ENCODE measurements around the gene PRKAB2. TPM values are rescaled to one million over a fixed set of nuclear protein-coding genes. Genes with fewer than 3 reads are reported as not detected.
"Not testable (repeated sequence)": the region's sequence is repeated elsewhere in the genome, so short reads cannot be mapped to it uniquely, and the experiment has no call there.

PRKAB2 gene
- polyA plus RNA-seq, 1 donor, result 28.7 TPM

DNA sequence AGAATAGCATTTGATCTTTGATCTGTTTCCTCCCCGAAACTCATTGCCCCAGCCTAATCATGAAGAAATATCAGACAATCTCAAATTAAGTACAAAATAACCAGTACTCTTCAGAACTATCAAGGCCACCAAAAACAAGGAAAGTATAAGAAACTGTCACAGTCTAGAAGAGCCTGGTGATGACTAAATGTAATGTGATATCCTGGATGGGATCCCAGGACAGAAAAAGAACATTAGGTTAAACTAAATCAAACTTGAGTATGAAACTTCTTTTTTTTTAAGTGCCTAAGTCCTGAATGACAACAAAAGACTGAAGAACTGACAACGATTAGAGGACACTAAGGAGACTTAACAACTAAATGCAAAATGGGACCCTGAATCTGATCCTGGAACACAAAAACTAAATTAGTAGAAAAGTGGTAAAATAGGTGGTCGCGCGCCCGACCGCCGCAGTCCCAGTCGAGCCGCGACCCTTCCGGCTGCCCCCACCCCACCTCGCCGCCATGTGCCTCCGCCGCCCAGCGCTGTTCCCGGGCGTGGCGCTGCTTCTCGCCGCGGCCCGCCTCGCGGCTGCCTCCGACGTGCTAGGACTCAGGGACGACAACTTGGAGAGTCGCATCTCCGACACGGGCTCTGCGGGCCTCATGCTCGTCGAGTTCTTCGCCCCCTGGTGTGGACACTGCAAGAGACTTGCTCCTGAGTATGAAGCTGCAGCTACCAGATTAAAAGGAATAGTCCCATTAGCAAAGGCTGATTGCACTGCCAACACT lies 5.5 kb upstream of the PRKAB2 start:
- peak; percentile 24 for DNase-seq

DNA sequence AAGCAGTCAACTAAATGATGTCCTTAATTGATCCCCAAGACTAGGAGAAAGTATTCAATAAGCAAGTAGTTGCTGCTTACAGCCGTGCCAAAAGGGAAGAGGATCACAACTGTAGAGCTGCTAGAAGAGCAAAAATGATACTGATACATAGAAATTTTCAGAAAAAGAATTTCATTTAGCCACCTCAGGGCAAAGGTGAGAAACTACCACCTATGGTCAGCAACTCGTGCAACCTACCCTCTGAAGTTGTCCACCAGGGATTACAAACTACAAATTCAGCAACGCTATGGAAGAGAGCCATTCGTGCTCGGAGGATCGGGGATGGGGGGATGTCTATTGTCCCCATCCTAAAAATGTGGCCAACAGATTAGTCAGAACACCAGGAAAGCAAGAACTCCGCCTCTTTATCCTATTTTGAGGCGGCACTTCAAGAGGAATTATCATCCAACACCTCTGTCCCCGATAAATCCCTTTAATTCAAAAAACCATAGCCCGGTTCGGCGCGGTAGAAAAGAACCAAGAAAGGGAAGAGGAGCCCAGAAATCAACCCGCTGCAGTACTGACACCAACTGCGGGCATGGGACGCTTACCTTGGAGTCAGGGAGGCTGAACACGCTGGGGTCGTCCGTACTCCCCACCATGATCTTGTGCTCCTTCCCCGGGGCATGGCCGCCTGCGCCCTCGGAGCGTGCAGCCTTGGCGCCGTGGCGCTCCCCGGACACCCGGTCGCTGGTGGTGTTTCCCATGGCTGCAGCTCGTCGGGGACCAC lies 687 bp downstream of the PRKAB2 start:
- peak; percentile 19 for DNase-seq

DNA sequence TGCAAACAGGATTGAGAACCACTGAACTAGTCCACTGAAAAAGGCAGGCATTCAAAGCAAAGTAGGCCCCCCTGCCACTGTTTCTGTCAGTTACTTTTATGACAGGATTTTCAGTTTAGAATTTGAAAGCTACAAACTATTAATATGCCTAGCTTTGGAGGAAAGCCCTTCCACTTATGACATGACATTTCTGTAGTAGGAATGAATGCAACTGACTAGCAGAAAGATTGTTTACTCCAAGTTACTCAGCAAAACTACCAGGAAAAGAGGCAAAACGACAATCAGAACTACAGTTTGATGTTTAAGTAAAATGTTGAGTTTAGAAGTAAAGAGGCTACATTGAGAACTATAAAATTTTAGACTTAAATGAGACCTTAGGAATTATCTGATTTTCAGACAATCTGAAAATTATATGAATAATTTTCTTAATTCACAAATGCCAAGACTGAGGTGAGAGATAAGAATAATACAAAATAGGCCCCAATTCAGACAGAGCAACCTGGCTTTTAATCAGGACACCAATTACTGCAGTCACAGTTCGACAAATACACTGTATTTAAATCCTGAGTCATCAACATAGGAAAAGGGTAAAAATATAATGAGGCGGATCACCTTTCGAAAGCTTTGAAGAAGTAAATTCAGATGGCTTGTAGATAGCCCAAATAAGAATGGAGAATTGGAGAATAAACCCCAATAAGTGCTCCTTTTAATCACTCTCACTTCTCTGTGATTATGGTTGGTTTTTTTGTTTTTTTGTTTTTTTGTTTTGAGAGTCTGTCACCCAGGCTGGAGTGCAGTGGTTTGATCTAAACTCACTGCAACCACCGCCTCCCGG lies 2.2 kb downstream of the PRKAB2 start:
- DNase-seq, result no peak

DNA sequence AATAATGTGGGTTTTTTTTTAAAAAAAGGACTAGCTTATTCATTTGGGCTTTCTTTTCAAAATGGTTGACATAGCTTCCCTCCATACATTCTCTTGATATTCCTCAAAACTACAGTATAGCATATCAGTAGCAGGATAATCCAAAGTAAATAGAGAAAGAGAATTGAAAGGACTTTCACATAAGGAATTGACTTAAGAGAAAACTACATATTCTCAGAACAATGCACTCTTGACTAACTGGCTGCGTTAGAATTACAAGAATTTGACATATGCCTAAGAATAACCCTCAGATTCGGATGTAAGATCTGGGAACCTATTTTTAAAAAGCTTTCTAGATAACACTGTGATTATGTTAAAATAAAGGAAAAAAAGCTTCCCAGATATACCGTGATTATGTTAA lies 3.1 kb downstream of the PRKAB2 start:
- no peak for DNase-seq

DNA sequence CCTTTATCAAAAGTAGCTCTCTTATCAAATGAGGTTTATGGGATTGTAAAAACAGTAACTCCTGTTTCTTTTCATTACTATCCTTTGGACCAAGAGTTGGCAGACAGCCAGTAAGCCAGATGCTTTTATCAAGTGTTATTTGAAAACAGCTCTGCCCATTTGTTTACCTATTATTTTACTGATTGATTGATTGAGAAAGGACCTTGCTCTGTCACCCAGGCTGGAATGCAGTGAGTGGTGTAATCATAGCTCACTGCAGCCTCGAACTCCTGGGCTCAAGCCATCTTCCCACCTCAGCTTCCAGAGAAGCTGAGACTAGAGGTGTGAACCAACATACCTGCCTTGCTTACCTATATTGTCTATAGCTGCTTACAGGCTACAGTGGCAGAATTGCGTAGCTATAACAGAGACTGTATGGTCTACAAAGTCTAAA lies 3.6 kb downstream of the PRKAB2 start:
- DNase-seq, result no peak

DNA sequence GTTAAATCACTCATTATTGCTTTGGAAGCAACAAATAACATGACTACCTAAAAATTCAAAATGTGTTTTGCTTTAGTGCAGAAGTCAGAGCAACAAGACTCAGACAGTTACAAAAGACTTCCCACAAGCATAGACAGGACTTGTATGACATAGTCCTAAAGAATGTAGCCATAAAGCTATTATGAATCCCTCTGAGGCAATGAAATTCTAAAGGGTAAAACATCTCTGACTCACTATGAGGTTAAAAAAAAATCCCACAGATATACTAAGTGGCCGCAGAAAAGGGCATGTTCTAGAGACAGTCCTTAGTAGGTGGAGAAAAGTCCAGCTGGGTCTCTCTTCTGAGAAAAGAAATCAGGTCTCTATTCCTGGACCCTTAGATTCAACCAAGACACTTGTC lies 4.9 kb downstream of the PRKAB2 start:
- DNase-seq, result no peak

DNA sequence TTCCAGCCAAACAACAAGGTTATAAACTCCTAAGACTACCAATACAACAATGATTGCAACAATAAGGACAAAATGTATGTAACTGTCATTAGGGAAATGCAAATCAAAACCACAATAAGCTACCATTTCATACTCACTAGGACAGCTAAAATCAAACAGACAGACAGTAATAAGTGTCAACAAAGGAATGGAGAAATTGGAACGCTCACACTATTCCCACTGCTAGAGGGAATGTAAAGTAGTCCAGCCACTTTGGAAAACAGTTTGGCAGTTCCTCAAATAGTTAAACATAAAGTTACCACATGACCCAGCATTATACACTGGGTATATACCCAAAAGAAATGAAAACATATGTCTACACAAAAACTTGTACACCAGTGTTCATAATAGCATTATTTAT lies 9.3 kb downstream of the PRKAB2 start:
- DNase-seq, result no peak

DNA sequence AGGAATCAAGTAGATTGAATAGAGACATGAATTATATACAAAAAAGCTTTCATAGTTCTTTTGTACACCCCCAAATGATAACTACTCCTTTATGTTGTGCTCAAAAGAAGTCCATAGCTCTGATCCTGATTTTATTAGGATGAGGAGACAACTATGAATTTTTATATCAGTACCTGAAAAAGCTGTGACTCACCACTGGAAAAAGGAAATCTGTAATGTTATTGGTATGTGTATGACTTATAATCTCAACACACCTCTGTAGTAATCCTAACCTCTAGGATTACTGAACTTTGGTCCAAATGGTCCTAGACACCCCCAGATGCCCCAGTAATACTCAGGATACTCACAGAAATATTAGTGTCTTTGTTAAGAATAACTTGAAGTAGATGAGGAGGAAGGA lies 10.2 kb downstream of the PRKAB2 start:
- no peak for DNase-seq

DNA sequence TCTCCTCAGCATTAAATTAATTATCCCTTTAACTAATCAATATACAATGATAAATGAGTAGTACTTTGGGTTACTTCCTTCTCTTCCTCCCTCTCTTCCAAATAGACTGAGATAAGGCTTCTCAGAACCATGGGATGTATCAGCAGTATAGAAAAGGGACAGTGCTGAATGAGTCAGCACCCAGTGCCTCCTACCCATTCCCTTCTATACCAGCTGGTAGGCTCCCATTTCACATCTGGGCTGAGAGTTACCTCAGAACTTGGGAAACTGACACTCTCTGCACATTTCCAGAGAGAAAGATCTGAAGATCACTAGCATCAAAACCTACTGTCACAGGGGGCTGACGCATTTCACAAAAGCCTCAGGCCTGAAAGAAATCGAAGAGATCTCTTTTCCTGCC lies 15.2 kb downstream of the PRKAB2 start:
- DNase-seq, result not testable (repeated sequence)

DNA sequence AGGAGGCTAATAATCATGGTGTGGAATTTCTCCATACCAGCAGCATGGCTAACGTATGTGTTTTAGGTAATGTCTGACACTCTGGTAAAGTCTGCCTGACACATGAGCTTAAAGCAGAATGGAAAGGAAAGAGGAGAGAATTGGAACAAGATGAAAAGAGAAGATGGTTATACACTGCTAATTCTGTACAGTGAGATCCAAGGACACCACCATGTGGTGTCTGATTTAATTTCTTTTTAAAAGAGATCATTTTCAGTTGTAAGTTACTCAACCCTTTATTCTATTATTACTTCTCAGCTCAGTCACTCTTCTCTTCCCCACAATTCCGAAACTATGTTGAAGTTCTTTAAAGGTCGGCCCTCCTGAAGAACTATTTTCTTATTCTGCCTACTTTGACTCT lies 15.6 kb downstream of the PRKAB2 start:
- DNase-seq, result no peak

DNA sequence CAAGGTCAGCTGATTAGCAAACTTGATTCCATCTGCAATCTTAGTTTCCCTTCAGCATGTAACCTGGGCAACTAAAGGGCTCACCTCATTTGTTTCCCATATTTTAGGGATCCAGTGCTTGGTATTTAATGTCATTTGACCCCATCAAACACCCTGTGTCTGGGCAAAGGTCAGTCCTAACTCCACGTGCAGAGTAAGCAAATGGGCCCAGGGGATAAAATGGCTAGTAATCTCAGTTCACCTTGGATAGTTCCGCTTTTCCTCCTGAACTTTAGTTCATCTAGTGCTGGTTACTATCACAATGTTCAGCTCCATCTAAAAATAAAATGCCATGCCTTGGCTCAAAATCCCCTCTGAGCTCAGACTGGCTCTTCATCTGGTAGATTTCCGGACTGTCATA lies 19.5 kb downstream of the PRKAB2 start:
- DNase-seq, result no peak

DNA sequence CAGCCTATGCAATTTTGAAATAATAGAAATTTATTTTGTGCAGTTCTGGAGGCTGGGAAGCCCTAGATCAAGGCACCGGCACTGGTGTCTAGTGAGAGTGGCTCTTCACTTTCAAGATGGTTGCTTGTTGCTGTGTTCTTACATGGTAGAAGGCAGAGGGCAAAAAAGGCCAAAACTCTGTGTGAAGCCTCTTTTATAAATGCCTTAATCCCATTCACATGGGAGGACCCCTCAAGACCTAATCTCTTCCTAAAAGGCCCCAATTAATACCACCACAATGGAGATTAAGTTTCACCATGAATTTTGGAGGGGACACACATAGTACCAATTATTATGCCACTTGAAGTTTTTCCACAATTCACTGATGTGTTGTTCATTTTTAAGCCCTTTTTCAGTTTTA lies 21.0 kb downstream of the PRKAB2 start:
- no peak for DNase-seq

DNA sequence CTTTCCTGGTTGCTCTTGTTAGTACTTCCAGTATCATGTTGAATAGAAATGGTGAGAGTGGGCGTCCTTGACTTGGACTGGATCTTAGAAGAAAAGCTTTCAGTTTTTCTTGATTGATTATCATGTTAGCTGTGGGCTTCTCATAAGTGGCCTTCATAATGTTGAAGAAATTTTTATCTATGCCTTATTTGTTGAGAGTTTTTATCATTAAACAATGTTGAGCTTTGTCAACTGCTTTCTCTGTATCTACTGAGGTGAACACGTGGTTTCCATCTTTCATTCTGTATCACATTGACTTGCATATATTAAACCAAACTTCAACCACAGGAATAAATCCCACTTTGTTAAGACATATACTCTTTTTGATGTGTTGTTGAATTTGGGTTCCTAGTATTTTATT lies 29.4 kb downstream of the PRKAB2 start:
- DNase-seq, result no peak

DNA sequence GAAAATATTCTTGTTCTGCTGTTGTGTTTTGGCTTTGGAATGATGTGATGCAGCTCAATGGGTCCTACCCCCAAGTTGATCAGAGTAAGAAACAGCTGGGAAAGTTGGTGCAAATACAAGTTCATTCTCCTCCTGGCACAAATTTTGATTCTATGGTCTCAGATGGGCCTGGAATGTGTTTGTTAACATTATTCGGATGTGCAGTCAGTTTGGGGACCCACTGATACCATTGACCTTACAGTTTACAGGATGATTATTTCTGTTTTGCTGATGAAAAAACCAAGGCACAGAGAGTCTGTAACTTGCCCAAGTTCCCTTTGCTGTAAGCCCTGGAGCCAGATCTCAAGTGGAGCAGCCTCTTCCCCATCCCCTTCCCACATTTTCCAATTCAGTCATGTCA lies 41.5 kb downstream of the PRKAB2 start:
- not testable (repeated sequence) for DNase-seq

DNA sequence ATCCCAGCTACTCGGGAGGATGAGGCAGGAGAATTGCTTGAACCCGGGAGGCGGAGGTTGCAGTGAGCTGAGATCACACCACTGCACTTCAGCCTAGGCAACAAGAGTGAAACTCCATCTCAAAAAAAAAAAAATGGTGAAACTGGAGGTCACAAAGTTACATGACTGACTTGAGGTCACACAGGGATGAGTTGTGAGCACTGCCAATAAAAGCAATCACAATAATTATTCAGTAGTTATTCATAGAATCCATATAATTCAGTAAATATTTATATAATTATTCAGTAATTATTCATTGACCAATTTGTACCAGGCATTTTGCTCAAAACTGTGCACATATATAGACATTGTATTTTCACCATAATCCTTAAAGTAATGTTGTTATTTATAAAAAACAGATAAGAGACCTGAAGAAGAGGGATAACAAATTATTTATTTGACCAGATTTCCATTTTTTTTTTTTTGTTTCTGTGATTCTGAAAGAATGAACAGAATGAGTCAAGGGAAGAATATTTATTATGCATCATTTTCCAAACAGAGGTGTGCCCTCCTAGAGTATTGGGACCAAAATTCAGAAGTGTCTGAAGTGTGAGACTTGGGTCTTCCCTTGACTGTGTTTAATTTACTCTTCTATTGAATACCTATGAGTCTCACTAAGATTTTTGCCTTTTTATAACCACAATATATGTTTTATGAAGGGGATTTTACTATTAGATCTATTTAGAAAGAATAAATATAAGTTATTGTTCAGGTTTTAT lies 43.0 kb downstream of the PRKAB2 start:
- no peak for DNase-seq

DNA sequence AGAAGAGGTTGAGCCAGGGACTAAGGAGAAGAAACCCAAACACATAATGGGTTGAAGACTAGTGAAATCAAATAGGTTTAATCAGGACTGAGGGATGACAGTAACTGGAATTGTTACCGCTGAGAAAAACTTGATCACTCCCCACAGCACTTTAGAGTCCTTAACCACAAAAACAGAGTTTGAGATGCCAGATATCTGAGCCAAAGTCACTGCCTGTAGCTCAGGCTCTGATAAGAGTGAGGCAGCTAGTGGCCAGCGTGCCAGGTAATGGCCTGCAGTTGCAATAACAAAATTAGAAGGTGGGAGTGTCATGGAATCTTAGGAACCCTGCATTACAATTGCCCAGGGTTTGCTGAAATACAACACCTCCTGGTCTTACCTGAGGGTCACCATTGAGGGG lies 48.0 kb downstream of the PRKAB2 start:
- no peak for DNase-seq

DNA sequence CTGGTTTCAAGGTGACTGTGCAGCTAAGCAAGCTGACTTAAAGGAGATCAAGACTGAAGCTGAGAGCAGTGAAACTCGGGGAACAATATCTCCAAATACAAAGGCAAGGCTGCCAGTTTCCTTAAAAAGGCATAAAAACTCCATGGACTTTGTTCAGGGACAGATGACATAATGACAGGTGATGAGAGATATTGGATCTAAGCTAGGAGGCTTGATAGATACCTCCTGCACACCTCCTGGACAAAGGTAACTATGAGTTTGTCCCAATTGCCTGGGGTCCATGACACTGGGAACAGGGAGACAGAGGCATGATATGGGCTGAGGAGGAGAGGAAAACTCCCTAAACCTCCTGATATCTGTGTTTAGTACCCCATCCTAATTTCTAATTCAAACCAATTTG lies 55.2 kb downstream of the PRKAB2 start:
- no peak for DNase-seq

DNA sequence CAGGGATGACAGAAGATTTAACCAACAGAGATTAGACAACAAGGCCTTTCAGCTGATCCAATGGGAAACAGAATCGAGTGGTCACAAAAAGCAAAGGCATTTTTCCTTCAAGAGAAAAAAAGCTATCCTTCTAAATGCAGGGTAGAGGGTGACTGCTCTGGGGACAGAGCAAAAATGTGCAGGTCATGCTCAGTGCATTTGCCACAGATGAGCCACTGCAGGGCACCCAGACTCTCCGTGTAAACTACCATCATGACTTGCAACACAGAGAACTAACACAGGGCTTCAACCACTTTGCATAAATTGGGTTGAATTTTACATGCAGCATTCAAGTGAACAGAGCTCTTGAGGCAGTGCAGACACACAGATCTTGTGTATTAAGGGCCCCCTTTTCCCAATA lies 56.8 kb downstream of the PRKAB2 start:
- DNase-seq, result no peak

DNA sequence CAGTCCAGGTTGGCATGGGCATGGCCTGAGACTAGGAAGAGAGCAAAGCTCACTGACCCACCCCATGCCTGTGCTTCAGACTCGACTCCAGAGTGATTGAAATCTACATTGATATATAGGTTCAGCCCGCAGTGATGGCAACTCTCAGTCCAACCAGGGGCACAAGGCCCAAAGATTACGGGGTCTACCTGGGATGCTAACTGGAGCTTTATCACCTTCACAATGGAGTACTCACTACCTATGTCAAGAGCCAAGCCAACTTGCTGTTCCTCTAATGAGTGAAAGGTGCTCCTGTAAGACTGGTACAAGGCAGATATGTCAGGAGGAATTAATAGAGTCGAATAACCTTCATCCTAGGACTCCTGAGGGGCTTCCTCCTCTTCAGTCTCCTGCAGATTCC lies 57.2 kb downstream of the PRKAB2 start:
- not testable (repeated sequence) for DNase-seq

DNA sequence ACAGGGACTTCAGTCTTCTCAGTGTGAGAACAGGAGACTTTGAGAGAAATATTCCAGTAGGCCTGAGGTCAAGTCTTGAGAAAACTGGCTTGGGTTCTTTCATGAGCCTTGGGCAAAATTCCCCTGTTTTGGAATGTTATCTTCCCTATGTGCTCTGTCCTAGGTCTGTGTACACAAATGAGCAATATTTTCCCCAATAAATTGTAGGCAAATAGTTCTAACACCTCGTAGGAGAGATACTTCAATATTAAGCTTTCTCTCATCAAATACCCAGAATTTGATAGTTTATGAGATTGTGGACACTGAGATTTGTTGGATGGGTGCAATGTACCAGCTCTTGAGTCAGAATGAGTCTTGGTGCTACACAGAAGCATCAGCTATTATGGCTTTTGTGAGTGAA lies 57.9 kb downstream of the PRKAB2 start:
- not testable (repeated sequence) for DNase-seq

DNA sequence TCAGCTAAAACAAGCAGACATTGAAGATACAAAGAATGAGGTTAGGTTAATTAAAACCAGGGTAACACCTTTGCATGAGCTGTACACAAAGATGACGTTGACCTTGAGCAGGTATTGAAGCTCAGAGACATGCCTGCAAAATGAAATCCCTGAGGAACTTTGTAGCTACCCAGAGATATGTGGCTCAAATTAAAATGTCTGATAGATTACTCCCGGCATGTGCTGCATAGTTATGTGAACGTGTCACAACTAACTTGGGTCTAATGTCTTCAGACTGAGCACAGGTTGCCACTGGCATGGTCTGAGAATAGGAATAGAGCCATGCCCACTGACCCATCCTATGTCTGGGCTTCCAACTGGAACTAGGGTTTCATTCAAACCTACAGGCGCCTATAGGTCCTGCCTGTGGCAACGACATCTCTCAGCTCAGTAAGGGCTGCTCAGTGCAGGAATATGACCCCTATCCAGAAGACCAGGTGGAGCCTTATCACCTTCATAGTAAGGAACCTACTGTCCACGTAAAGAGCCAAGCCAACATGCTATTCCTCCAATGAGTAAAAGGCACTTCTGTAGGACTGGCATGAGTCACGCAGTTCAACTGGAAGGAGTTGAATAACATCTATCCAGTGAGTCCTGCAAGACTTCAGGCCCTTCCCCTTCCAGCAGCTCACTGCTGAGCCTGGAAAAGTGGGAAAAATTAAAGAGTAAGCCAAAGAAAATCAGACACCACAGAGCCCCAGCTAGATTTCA lies 60.7 kb downstream of the PRKAB2 start:
- DNase-seq, result no peak

Data from left kidney (tissue), 2 donors.